D721Med (cell line): ENCODE data around the gene MDGA2.

Experiments
- DNase-seq: peaks from one replicate; pipeline ENCODE4 v3.0.0; 2011; ENCODE audit warnings: low spot score; ENCODE audit not compliant: insufficient read length
- FAIRE-seq: peaks from 2 replicates; lab custom pipeline; 2011; peaks lifted over from hg19 to GRCh38; lab: Jason Lieb, UNC
- CTCF ChIP-seq: IDR thresholded peaks from 2 replicates; pipeline ENCODE4 v1.5.1; 2012; ENCODE audit warnings: mild to moderate bottlenecking, control low read depth; ENCODE audit not compliant: insufficient read depth; ENCODE audit errors: missing control alignments

Gene MDGA2

DNA sequence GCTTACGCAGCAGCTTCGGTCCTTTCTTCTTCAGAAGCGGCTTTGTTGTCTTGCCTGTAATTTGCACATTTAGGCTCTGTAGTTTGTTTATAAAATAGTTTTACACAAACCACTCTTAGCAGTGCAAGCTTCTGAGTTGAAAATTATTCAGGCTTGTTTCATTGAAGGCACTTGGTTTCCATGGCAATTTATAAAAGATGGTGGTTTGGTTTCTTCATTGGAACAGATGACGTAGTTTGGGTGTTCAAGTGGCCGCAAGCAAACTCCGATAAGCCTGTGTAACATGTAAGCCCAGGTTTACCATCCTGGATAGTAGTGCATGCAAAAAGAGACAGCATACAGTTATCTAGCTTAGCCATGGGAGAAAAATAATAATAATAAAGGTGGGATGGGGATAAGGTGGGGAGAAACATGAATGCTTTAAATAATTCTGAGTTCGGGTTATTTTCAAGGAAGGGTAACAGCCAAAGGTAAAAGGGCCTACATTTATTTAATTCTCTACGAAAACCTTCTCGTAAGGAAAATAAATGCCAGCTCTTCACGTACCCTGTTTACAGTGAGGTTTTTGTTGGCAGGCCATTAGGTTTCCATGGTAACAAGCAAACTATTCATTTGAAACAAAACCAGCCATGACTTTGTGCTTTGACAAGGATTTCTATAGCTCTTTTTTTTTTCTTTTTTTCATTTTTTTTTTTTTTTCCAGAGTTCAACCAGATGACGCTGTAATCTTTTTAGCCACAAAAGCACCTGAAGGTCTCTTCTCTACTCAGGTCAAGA is 834.3 kb downstream of the MDGA2 start:
- no peak for DNase-seq
- no peak for FAIRE-seq
- no peak for TF ChIP-seq CTCF

GRCh38 chr14:46820291-46820690 is 855.1 kb downstream of the MDGA2 start:
- DNase-seq = no peak
- FAIRE-seq = no peak
- TF ChIP-seq CTCF = no peak

GRCh38 chr14:46819117-46819516 is 856.3 kb downstream of the MDGA2 start:
- no peak for TF ChIP-seq CTCF
- no peak for FAIRE-seq
- DNase-seq = no peak

DNA sequence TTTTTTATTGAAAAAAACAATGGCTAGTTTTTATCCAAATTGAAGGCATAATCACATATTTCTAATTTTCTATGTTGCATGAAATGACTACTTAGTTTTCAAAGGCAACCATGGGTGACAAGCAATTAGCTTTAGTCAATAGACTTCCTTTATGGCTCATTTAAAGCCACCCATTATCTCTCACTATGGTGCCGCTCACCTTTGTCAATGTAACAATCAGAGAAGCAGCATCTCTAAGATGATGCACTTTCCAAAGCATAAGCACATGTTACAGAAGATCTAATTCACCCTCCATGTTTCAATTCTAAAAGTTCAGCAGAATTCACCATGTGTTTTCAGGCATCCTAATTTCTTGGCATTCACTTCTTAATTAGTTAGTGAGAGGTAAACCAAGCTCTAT is 857.3 kb downstream of the MDGA2 start:
- DNase-seq (no peak), FAIRE-seq (no peak)
- TF ChIP-seq CTCF = no peak

DNA sequence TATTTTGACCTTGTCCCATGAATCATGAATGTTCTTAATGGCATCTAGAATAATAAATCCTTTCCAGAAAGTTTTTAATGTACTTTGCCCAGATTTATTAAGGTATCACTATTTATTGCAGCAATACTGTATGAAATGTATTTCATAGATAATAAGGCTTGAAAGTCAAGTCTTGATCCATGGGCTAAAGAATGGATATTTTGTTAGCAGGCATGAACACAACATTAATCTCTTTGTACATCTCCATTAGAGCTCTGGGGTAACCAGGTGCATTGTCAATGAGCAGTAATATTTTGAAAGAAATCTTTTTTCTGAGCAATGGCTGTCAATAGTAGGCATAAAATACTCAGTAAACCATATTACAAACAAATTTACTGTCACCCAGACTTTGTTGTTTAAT is 882.3 kb downstream of the MDGA2 start:
- no peak for DNase-seq
- no peak for TF ChIP-seq CTCF
- no peak for FAIRE-seq
